Measurements from ENCODE around the gene ZNF500. TPM values are rescaled to one million over a fixed set of nuclear protein-coding genes. Genes with fewer than 3 reads are reported as not detected.

Gene ZNF500
- total RNA-seq, 2 donors from 2014 or later, result 6.1 to 21.2 TPM

DNA sequence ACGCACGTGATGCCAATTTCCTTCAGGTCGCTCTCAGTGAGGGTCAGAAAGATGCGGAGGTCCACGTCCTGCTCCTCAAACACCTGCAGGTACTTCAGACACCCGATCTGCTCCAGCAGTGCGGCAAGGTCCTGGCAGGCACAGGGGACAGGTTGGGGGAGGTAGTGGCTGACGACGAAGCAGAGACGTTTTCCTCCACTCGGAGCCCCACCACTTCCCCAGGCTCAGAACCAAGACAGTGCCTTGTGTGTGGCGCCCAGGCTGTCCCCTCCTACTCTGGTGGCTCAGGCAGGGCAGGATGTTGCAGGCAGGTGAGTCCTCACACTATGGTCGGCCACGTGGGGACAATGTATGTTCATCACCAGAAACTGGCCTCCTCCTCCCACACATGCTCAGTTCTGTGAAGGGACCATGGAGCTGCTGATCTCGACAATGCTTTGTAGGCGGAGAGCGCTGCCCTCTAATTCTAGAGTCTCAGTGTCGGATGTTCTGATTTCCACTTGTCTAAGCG lies 67.9 kb downstream of the ZNF500 start:
- no peak overlapping the region for H3K4me3 ChIP-seq
- peaks cover 0 to 24% of the 10 kb centered on the region in 2 donors for H3K4me1 ChIP-seq (ENCODE audit: control insufficient read depth in 1 of 2, low read depth in 2 of 2)
- H3K27me3 ChIP-seq (replicated peaks; ENCODE audit: insufficient read depth), result no peaks in the 10 kb centered on the region
- H3K36me3 ChIP-seq, result peaks cover 45% of the 10 kb centered on the region
- TF ChIP-seq, protein P1, sequence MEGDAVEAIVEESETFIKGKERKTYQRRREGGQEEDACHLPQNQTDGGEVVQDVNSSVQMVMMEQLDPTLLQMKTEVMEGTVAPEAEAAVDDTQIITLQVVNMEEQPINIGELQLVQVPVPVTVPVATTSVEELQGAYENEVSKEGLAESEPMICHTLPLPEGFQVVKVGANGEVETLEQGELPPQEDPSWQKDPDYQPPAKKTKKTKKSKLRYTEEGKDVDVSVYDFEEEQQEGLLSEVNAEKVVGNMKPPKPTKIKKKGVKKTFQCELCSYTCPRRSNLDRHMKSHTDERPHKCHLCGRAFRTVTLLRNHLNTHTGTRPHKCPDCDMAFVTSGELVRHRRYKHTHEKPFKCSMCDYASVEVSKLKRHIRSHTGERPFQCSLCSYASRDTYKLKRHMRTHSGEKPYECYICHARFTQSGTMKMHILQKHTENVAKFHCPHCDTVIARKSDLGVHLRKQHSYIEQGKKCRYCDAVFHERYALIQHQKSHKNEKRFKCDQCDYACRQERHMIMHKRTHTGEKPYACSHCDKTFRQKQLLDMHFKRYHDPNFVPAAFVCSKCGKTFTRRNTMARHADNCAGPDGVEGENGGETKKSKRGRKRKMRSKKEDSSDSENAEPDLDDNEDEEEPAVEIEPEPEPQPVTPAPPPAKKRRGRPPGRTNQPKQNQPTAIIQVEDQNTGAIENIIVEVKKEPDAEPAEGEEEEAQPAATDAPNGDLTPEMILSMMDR (IDR thresholded peaks at IDR 0.05), result no peak
- no peaks in the 10 kb centered on the region for H3K9me3 ChIP-seq
- no peak overlapping the region for H3K27ac ChIP-seq
- no peak for ATAC-seq (ENCODE audit: insufficient number of reproducible peaks, low FRiP score, low read depth)
- DNase-seq (ENCODE audit: low spot score), result no peak

DNA sequence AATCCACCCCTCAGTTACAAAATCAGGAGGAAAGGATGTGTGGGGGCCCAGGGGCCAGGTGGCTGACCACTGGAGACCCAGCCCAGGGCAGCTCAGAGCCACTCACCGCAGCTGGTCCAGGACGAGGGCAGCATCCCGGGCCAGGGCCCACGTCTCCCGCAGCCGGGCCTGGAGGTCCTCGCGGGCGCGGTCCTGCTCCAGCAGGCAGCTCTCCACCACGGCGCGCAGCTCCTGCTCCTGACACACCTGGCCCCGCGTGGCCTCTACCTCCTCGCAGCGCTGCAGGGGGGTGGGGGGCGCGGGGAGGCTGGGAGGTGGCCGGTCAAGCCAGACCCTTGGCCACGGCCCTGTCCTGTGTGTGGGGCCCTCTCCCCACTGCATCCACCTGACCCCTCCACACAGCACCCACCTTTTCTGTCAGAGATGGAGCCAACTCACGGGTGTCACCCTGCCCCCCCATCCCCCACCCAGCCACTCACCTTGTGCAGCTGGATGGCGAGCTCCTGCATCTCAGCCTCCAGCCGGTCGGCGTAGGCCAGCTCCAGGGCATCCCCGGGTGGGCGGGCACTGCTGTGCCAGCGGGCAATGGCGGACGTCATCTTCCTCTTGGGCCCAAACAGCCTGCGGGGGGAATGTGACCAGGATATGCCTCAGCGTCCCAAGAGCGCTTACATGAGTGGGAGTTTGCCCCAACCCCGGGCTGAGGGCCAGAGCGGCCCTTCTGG lies 68.5 kb downstream of the ZNF500 start:
- no peaks in the 10 kb centered on the region for H3K9me3 ChIP-seq
- TF ChIP-seq, protein P1 (IDR thresholded peaks at IDR 0.05), result no peak
- H3K27me3 ChIP-seq (replicated peaks; ENCODE audit: insufficient read depth), result no peaks in the 10 kb centered on the region
- no peak for DNase-seq (ENCODE audit: low spot score)
- H3K4me3 ChIP-seq, result no peak overlapping the region
- H3K27ac ChIP-seq, result no peak overlapping the region
- peaks cover 0 to 24% of the 10 kb centered on the region in 2 donors for H3K4me1 ChIP-seq (ENCODE audit: control insufficient read depth in 1 of 2, low read depth in 2 of 2)
- peaks cover 41% of the 10 kb centered on the region for H3K36me3 ChIP-seq
- ATAC-seq (ENCODE audit: insufficient number of reproducible peaks, low FRiP score, low read depth), result no peak

Other genes starting within 250 kb of the ZNF500 start
- 10 to 100 TPM; 33.2 to 33.5 TPM for gene CDIP1, start 228.4 kb downstream of the ZNF500 start, total RNA-seq
- not detected for gene C16orf96, start 210.8 kb downstream of the ZNF500 start, total RNA-seq
- 10 to 100 TPM; 23.8 to 23.9 TPM for gene UBALD1, start 152.3 kb downstream of the ZNF500 start, total RNA-seq
- gene MGRN1, start 142.3 kb downstream of the ZNF500 start, total RNA-seq, result 10 to 100 TPM; 56.0 to 64.5 TPM
- gene NUDT16L1, start 73.6 kb downstream of the ZNF500 start, total RNA-seq, result 10 to 100 TPM; 16.8 to 24.0 TPM
- 10 to 100 TPM; 29.8 to 41.8 TPM for gene ANKS3, start 32.9 kb downstream of the ZNF500 start, total RNA-seq
- gene DNAAF8, start 32.6 kb downstream of the ZNF500 start, total RNA-seq, result not detected
- not detected for gene SEPTIN12, start 21.2 kb upstream of the ZNF500 start, total RNA-seq
- gene SMIM22, start 28.2 kb upstream of the ZNF500 start, total RNA-seq, result not detected
- gene ROGDI, start 35.5 kb upstream of the ZNF500 start, total RNA-seq, result 10 to 100 TPM in 1 of 2 donors, 1 to 10 TPM in 1; 4.2 to 23.7 TPM
- gene GLYR1, start 80.1 kb upstream of the ZNF500 start, total RNA-seq, result 10 to 100 TPM; 28.4 to 59.5 TPM
- 10 to 100 TPM; 27.1 to 37.0 TPM for gene UBN1, start 80.3 kb upstream of the ZNF500 start, total RNA-seq
- 10 to 100 TPM; 22.6 to 28.8 TPM for gene PPL, start 170.0 kb upstream of the ZNF500 start, total RNA-seq
- 1 to 10 TPM in 1 of 2 donors, under 1 TPM in 1; 0.92 to 4.6 TPM for gene SEC14L5, start 191.2 kb upstream of the ZNF500 start, total RNA-seq